ENCODE results near the gene STIM1.

DNA sequence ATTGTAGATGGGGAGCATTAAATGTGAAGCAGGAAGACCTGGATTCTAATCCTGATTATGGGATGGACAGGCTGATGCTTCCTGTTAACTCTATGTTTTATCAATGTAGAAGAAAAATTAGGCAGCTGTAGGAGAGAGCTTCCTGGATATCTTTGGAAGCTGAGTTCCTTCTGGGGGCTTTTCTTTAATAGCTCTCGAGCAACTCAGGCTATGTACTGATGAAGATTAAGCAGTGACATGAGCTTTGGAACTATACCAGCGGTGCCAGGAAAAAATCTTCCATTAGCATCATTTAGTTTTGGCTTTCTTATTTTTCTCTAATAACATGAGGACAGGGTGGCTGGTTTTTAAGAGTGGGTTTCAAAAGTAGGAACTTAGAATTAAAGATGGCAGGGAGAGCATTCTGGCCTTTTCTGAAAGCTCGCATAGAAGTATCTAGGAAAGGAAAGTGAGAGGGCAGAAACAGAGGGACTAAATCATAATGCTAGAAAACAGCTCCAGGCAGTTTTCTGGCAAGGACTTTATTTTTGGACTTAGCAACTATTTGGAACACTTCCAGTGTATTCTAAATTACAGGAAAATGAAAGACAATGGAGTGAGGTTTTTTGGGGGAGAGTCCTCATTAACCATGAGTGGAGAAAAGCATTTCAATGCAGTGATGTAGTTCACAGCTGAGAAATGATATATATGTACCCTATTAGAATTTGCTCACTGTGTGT lies 169.9 kb downstream of the STIM1 start:
- TF ChIP-seq, protein P1, sequence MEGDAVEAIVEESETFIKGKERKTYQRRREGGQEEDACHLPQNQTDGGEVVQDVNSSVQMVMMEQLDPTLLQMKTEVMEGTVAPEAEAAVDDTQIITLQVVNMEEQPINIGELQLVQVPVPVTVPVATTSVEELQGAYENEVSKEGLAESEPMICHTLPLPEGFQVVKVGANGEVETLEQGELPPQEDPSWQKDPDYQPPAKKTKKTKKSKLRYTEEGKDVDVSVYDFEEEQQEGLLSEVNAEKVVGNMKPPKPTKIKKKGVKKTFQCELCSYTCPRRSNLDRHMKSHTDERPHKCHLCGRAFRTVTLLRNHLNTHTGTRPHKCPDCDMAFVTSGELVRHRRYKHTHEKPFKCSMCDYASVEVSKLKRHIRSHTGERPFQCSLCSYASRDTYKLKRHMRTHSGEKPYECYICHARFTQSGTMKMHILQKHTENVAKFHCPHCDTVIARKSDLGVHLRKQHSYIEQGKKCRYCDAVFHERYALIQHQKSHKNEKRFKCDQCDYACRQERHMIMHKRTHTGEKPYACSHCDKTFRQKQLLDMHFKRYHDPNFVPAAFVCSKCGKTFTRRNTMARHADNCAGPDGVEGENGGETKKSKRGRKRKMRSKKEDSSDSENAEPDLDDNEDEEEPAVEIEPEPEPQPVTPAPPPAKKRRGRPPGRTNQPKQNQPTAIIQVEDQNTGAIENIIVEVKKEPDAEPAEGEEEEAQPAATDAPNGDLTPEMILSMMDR (IDR thresholded peaks at IDR 0.05; ENCODE audit: borderline replicate concordance, extremely low read depth, low read length, poor library complexity, severe bottlenecking) = no peak
- TF ChIP-seq EZH2 (IDR thresholded peaks at IDR 0.05; ENCODE audit: borderline replicate concordance, low read depth, low read length, severe bottlenecking) = no peak

Measured in DND-41 (cell line).